ENCODE data around the gene TRIM14. TPM values are rescaled to one million over a fixed set of nuclear protein-coding genes. Genes with fewer than 3 reads are reported as not detected.
A peak's percentile ranks its signal among the peaks of the same experiment; 100 is the strongest.

Gene TRIM14
- total RNA-seq, 1 experiment from 2014 or later: 34.1 TPM

GRCh38 chr9:98150164-98150563, 31.1 kb upstream of the TRIM14 start:
- no peak for TF ChIP-seq CTCF (IDR thresholded peaks at IDR 0.05; ENCODE audit: unreplicated experiment)
- no TSS peak for BruUV-seq (replicated peaks)
- no peak for DNase-seq
- intact Hi-C loops (cut with micrococcal nuclease; ENCODE audit: unreplicated experiment): no loop called here
- H3K27ac Mint-ChIP-seq (ENCODE audit: unreplicated experiment): no peak overlapping the region
- no peak overlapping the region for H3K4me3 Mint-ChIP-seq (ENCODE audit: low read depth, unreplicated experiment)
- no peaks in the 10 kb centered on the region for H3K9me3 Mint-ChIP-seq (ENCODE audit: low read depth, unreplicated experiment)
- CTCF ChIA-PET: no interaction called here
- H3K4me1 Mint-ChIP-seq (ENCODE audit: low read depth, unreplicated experiment): peaks cover 47% of the 10 kb centered on the region
- no peaks in the 10 kb centered on the region for H3K27me3 Mint-ChIP-seq (ENCODE audit: unreplicated experiment)
- H3K36me3 Mint-ChIP-seq (ENCODE audit: insufficient read depth, unreplicated experiment): peaks cover 25% of the 10 kb centered on the region

- no peak for TF ChIP-seq CTCF (IDR thresholded peaks at IDR 0.05; ENCODE audit: unreplicated experiment)
- Mint-ChIP-seq H3K4me1 (ENCODE audit: low read depth, unreplicated experiment) (peaks cover 54% of the 10 kb centered on the region), H3K9me3 (ENCODE audit: low read depth, unreplicated experiment) (no peaks in the 10 kb centered on the region), H3K27ac (ENCODE audit: unreplicated experiment) (no peak overlapping the region), H3K36me3 (ENCODE audit: insufficient read depth, unreplicated experiment) (peaks cover 27% of the 10 kb centered on the region), H3K27me3 (ENCODE audit: unreplicated experiment) (no peaks in the 10 kb centered on the region), H3K4me3 (ENCODE audit: low read depth, unreplicated experiment) (no peak overlapping the region)
- BruUV-seq (replicated peaks): no TSS peak
- intact Hi-C loops (cut with micrococcal nuclease; ENCODE audit: unreplicated experiment): no loop called here
- CTCF ChIA-PET: interaction anchor here (0.5 kb wide), 1 partner anchor 76 kb away, joined by 3 read pairs; no protein-coding TSS in a partner anchor
- no peak for DNase-seq
Measured at GRCh38 chr9:98149422-98149821, 30.4 kb upstream of the TRIM14 start.

- no peak for DNase-seq
- intact Hi-C loops (cut with micrococcal nuclease; ENCODE audit: unreplicated experiment): no loop called here
- CTCF ChIA-PET: no interaction called here
- BruUV-seq (replicated peaks): no TSS peak
- H3K36me3 Mint-ChIP-seq (ENCODE audit: insufficient read depth, unreplicated experiment): peaks cover 26% of the 10 kb centered on the region
- peaks cover 59% of the 10 kb centered on the region for H3K4me1 Mint-ChIP-seq (ENCODE audit: low read depth, unreplicated experiment)
- TF ChIP-seq CTCF (IDR thresholded peaks at IDR 0.05; ENCODE audit: unreplicated experiment): no peak
- H3K27ac Mint-ChIP-seq (ENCODE audit: unreplicated experiment): peak overlapping the region; percentile 61
- H3K9me3 Mint-ChIP-seq (ENCODE audit: low read depth, unreplicated experiment): no peaks in the 10 kb centered on the region
- no peak overlapping the region for H3K4me3 Mint-ChIP-seq (ENCODE audit: low read depth, unreplicated experiment)
- no peaks in the 10 kb centered on the region for H3K27me3 Mint-ChIP-seq (ENCODE audit: unreplicated experiment)
Measured at GRCh38 chr9:98148486-98148885, 29.5 kb upstream of the TRIM14 start.

GRCh38 chr9:98147582-98147981, 28.6 kb upstream of the TRIM14 start:
- no TSS peak for BruUV-seq (replicated peaks)
- CTCF ChIA-PET: interaction anchor here (0.6 kb wide), 1 partner anchor 31 kb away, joined by 5 read pairs; no protein-coding TSS in a partner anchor
- Mint-ChIP-seq H3K4me3 (ENCODE audit: low read depth, unreplicated experiment) (no peak overlapping the region), H3K9me3 (ENCODE audit: low read depth, unreplicated experiment) (no peaks in the 10 kb centered on the region), H3K27ac (ENCODE audit: unreplicated experiment) (peak overlapping the region; percentile 94), H3K4me1 (ENCODE audit: low read depth, unreplicated experiment) (peaks cover 68% of the 10 kb centered on the region), H3K36me3 (ENCODE audit: insufficient read depth, unreplicated experiment) (peaks cover 20% of the 10 kb centered on the region), H3K27me3 (ENCODE audit: unreplicated experiment) (no peaks in the 10 kb centered on the region)
- no peak for DNase-seq
- TF ChIP-seq CTCF (IDR thresholded peaks at IDR 0.05; ENCODE audit: unreplicated experiment): no peak
- intact Hi-C loops (cut with micrococcal nuclease; ENCODE audit: unreplicated experiment): loop anchor here (2.0 kb wide), 1 partner anchor 45 kb away; the partner anchor contains the start of gene CORO2A
